ENCODE results near the gene KCNH1. TPM values are rescaled to one million over a fixed set of nuclear protein-coding genes. Genes with fewer than 3 reads are reported as not detected.
"Not testable (repeated sequence)": the region's sequence is repeated elsewhere in the genome, so short reads cannot be mapped to it uniquely, and the experiment has no call there.

KCNH1 gene
- total and polyA plus RNA-seq, 10 donors, result not detected

DNA sequence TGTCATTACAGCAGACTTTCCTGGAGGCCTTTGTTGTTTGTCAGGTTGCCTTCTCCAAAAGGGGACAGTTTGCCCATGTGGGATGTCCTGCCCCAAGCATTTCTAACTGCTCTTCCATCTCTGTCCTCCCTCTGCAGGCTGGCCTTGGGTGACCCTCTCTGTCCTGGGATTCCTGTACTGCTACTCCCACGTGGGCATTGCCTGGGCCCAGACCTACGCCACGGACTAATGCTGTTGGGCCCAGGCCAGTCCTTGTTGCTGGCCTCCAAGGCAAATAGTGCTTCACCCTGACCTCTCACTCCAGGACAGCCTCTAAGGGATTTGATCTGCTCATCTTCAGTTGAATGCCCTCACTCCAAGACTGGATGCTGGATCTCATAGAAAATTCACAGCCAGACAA is 459.8 kb downstream of the KCNH1 start:
- intact Hi-C loops (cut with DNase I; ENCODE audit: low total_unique reads), result no loop called here
- 72 to 86% (median 82%) methylated on average over 3 of the region's 3 CpGs for WGBS, 5 donors
- peaks cover 0 to 7% (median 2%) of the 10 kb centered on the region in 6 donors for H3K36me3 ChIP-seq
- H3K4me1 ChIP-seq, result no peaks in the 10 kb centered on the region
- no peak overlapping the region for H3K27ac ChIP-seq
- H3K4me3 ChIP-seq, result no peak overlapping the region
- no peaks in the 10 kb centered on the region for H3K9me3 ChIP-seq
- no peaks in the 10 kb centered on the region for H3K27me3 ChIP-seq (replicated peaks in 1 of 7)
- TF ChIP-seq, protein P1, sequence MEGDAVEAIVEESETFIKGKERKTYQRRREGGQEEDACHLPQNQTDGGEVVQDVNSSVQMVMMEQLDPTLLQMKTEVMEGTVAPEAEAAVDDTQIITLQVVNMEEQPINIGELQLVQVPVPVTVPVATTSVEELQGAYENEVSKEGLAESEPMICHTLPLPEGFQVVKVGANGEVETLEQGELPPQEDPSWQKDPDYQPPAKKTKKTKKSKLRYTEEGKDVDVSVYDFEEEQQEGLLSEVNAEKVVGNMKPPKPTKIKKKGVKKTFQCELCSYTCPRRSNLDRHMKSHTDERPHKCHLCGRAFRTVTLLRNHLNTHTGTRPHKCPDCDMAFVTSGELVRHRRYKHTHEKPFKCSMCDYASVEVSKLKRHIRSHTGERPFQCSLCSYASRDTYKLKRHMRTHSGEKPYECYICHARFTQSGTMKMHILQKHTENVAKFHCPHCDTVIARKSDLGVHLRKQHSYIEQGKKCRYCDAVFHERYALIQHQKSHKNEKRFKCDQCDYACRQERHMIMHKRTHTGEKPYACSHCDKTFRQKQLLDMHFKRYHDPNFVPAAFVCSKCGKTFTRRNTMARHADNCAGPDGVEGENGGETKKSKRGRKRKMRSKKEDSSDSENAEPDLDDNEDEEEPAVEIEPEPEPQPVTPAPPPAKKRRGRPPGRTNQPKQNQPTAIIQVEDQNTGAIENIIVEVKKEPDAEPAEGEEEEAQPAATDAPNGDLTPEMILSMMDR (IDR thresholded peaks at IDR 0.05 in 8 of 11, conservative IDR thresholded peaks at IDR 0.05 in 3 of 11), result no peak
- TF ChIP-seq POLR2AphosphoS5 (IDR thresholded peaks at IDR 0.05) (no peak), POLR2A (IDR thresholded peaks at IDR 0.05) (no peak)
- DNase-seq, result no peak

DNA sequence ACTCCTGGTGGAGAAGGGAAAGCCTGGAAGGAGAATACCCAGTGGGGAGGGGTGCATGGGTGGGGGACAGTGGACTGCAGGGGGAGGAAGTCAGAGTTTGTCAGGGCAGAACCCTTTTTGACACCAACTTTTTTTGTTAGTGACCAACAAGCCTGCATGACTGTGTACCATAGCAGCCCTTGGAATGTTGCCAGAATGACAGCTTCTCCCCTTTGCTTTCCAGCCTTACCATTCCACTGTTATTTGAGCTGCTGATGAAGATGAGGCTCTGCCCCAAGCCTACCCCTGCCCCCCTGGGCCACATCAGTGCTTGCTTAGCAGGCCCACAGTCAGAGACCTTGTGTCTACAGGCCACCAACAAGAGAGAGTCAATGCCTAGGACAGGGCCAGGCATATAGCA is 464.0 kb downstream of the KCNH1 start:
- no peak for DNase-seq
- Histone ChIP-seq H3K9me3 (no peaks in the 10 kb centered on the region), H3K4me3 (no peak overlapping the region), H3K27ac (no peak overlapping the region), H3K27me3 (replicated peaks in 1 of 7) (no peaks in the 10 kb centered on the region), H3K4me1 (no peaks in the 10 kb centered on the region), H3K36me3 (peaks cover 0 to 7% (median 0%) of the 10 kb centered on the region in 6 donors)
- intact Hi-C loops (cut with DNase I; ENCODE audit: low total_unique reads), result no loop called here
- TF ChIP-seq, protein P1 (IDR thresholded peaks at IDR 0.05 in 8 of 11, conservative IDR thresholded peaks at IDR 0.05 in 3 of 11), result no peak
- TF ChIP-seq POLR2A (IDR thresholded peaks at IDR 0.05), result no peak
- TF ChIP-seq POLR2AphosphoS5 (IDR thresholded peaks at IDR 0.05), result no peak

DNA sequence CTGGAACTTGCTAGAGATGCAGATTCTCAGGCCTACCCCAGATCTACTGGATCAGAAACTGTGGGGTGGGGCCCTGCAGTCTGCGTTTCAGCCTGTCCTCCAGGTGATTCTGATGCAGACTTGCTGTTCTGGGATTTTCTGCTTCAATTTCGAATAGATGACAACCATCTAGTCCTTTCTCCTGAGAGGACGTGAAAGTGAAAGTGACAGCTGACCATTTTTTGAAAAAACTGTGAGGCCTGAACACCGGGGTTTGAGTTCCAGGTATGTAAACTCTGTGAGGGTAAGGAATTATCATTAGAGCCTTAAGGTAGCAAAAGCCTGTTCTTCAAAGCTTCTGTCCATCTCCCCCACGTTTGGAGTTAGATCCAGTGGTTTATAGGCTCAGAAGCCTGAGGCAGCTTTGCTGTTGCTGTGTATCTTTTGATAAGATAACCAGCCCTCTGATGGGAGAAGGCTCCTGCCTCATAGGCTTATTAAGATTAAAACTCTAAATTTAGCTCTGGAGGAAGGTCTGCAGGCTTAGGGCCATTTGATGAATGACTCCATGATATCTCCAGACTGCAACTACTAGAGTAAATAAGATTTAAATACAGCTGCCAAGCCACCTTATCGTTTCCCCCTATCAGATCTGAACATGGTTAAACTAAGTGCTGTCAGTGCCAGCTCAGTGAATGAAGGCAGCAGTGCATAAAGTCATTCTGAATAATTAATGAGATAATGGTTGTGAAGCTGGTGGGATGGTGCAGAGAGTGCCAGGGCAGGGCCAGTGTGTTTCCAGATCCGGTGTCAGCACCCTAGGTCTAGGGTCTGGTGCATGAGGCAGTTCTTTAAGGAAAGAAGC is 470.0 kb downstream of the KCNH1 start:
- Histone ChIP-seq H3K36me3 (no peaks in the 10 kb centered on the region), H3K27ac (no peak overlapping the region), H3K4me1 (peaks cover 0 to 4% (median 0%) of the 10 kb centered on the region in 6 donors), H3K27me3 (replicated peaks in 1 of 7) (no peaks in the 10 kb centered on the region), H3K4me3 (no peak overlapping the region), H3K9me3 (peaks cover 0 to 6% (median 0%) of the 10 kb centered on the region in 8 donors)
- no peak for DNase-seq
- intact Hi-C loops (cut with DNase I; ENCODE audit: low total_unique reads), result no loop called here
- TF ChIP-seq POLR2AphosphoS5 (IDR thresholded peaks at IDR 0.05) (no peak), POLR2A (IDR thresholded peaks at IDR 0.05) (no peak)
- TF ChIP-seq, protein P1 (IDR thresholded peaks at IDR 0.05 in 8 of 11, conservative IDR thresholded peaks at IDR 0.05 in 3 of 11), result no peak
- WGBS, 5 donors, result 42 to 64% (median 53%) methylated on average over 7 of the region's 7 CpGs

DNA sequence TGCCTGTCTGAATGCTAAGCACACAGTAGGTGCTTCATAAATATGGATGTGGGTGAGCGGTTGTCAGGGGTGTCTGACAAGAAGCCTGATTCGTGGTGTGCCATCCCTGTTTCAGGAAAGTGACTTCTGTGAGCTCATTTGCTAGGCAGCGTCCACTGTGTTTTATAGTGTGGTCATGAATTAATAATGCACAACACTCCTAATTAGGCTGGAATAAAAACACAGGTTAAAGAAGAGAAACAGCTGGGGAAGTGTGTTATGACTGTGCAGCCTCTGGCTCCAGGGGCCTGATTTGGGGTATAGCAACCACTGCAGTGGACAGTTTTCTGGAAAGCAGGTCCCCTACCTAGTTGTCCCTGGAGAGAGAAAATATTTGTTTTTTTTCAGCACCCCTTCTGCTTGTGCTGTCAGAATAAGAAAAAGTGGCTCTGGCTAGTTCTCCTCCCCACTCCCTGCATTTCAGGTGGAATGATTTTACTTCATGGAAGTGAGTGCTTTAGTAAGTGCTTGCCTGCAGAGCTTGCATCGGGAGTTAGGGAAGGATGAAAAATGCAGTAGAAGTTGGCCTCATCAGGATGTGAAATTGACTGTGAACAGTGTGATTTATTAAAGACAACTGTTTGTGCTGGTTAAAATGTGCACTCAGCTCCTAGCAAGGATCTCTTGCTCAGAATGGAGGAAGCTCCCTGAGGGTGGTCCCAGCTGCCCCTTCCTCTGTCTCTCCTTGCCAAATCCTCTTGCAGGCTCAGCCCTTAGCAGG is 471.5 kb downstream of the KCNH1 start:
- peaks cover 0 to 4% (median 0%) of the 10 kb centered on the region in 6 donors for H3K4me1 ChIP-seq
- no peaks in the 10 kb centered on the region for H3K36me3 ChIP-seq
- no peak overlapping the region for H3K4me3 ChIP-seq
- 85 to 97% (median 87%) methylated on average over 4 of the region's 4 CpGs for WGBS, 5 donors
- TF ChIP-seq POLR2A (IDR thresholded peaks at IDR 0.05), result no peak
- TF ChIP-seq, protein P1 (IDR thresholded peaks at IDR 0.05 in 8 of 11, conservative IDR thresholded peaks at IDR 0.05 in 3 of 11), result no peak
- TF ChIP-seq POLR2AphosphoS5 (IDR thresholded peaks at IDR 0.05), result no peak
- no peak for DNase-seq
- H3K27ac ChIP-seq, result no peak overlapping the region
- intact Hi-C loops (cut with DNase I; ENCODE audit: low total_unique reads), result no loop called here
- H3K27me3 ChIP-seq (replicated peaks in 1 of 7), result no peaks in the 10 kb centered on the region
- H3K9me3 ChIP-seq, result peaks cover 0 to 6% (median 0%) of the 10 kb centered on the region in 8 donors

DNA sequence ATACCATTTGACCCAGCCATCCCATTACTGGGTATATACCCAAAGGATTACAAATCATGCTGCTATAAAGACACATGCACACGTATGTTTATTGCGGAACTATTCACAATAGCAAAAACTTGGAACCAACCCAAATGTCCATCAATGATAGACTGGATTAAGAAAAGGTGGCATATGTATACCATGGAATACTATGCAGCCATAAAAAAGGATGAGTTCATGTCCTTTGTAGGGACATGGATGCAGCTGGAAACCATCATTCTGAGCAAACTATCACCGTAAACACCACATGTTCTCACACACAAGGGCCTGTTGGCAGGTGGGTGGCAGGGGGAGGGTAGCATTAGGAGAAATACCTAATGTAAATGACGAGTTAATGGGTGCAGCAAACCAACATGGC is 472.4 kb downstream of the KCNH1 start:
- H3K9me3 ChIP-seq; H3K4me3 ChIP-seq; H3K4me1 ChIP-seq; DNase-seq; H3K27ac ChIP-seq; H3K27me3 ChIP-seq (replicated peaks in 1 of 7); H3K36me3 ChIP-seq; intact Hi-C loops (cut with DNase I; ENCODE audit: low total_unique reads): not testable (repeated sequence)
- 89 to 98% (median 92%) methylated on average over 4 of the region's 4 CpGs for WGBS, 5 donors
